SK-N-SH treated with all-trans-retinoic acid at 6 μM for 48 hours (cell line): Measurements from ENCODE around the gene MOV10L1.

Experiments used
- ATAC-seq: fragments of 200-7000 bp; cut with Tn5 transposase; 3 replicates; pipeline ENCODE4 v1.9.1; 2020; ENCODE audit warnings: mild to moderate bottlenecking, moderate library complexity
- ARNTL ChIP-seq: fragments of 450-650 bp; formaldehyde crosslinking; IDR thresholded peaks from 2 replicates; pipeline ENCODE4 v1.5.0; 2020; ENCODE audit warnings: low read depth, mild to moderate bottlenecking, moderate library complexity, borderline replicate concordance
- BACH2 ChIP-seq: fragments of 250-450 bp; sonication (Bioruptor Pico); IDR thresholded peaks from 2 replicates; pipeline ENCODE4 v1.9.0; 2021; ENCODE audit warnings: mild to moderate bottlenecking, borderline replicate concordance
- CSDC2 ChIP-seq: fragments of 250-450 bp; sonication (Bioruptor Pico); IDR thresholded peaks from 2 replicates; pipeline ENCODE4 v1.5.0; 2020; ENCODE audit warnings: mild to moderate bottlenecking, moderate library complexity
- ESRRG ChIP-seq: fragments of 250-450 bp; sonication (Bioruptor Pico); IDR thresholded peaks from 2 replicates; pipeline ENCODE4 v1.6.1; 2021; ENCODE audit warnings: mild to moderate bottlenecking
- GLIS3 ChIP-seq: fragments of 250-450 bp; sonication (Bioruptor Pico); IDR thresholded peaks from 2 replicates; pipeline ENCODE4 v1.5.0; 2020; ENCODE audit warnings: mild to moderate bottlenecking, moderate library complexity
- ISL1 ChIP-seq: fragments of 250-450 bp; sonication (Bioruptor Pico); IDR thresholded peaks from 2 replicates; pipeline ENCODE4 v2.1.2; 2022; ENCODE audit warnings: mild to moderate bottlenecking, moderate library complexity
- OSR1 ChIP-seq: fragments of 250-450 bp; sonication (Bioruptor Pico); IDR thresholded peaks from 2 replicates; pipeline ENCODE4 v1.8.0; 2022; ENCODE audit warnings: moderate library complexity, mild to moderate bottlenecking, inconsistent platforms
- PPARA ChIP-seq: fragments of 250-450 bp; sonication (Bioruptor Pico); IDR thresholded peaks from 2 replicates; pipeline ENCODE4 v1.5.0; 2020; ENCODE audit warnings: mild to moderate bottlenecking, borderline replicate concordance
- RARB ChIP-seq: fragments of 250-450 bp; sonication (Bioruptor Pico); IDR thresholded peaks from 2 replicates; pipeline ENCODE4 v1.8.0; 2021; ENCODE audit warnings: mild to moderate bottlenecking, moderate library complexity
- SNAI2 ChIP-seq: fragments of 250-450 bp; sonication (Bioruptor Pico); IDR thresholded peaks from 2 replicates; pipeline ENCODE4 v1.5.0; 2020; ENCODE audit warnings: mild to moderate bottlenecking, moderate library complexity
- TCF4 ChIP-seq: fragments of 250-450 bp; sonication (Bioruptor Pico); IDR thresholded peaks from 2 replicates; pipeline ENCODE4 v1.8.0; 2021; ENCODE audit warnings: mild to moderate bottlenecking, moderate library complexity, borderline replicate concordance
- ZC3H10 ChIP-seq: fragments of 250-450 bp; sonication (Bioruptor Pico); IDR thresholded peaks from 2 replicates; pipeline ENCODE4 v1.5.1; 2021; ENCODE audit warnings: mild to moderate bottlenecking, moderate library complexity
- ZFP3 ChIP-seq: fragments of 250-450 bp; sonication (Bioruptor Pico); IDR thresholded peaks from 2 replicates; pipeline ENCODE4 v1.5.0; 2020; ENCODE audit warnings: mild to moderate bottlenecking, moderate library complexity
- ZNF70 ChIP-seq: fragments of 450-650 bp; formaldehyde crosslinking; IDR thresholded peaks from 2 replicates; pipeline ENCODE4 v1.5.0; 2020; ENCODE audit warnings: mild to moderate bottlenecking, moderate library complexity
- ZNF8 ChIP-seq: fragments of 450-650 bp; formaldehyde crosslinking; IDR thresholded peaks from 2 replicates; pipeline ENCODE4 v1.5.0; 2020; ENCODE audit warnings: mild to moderate bottlenecking, moderate library complexity
- TF ChIP-seq, protein P1 (sequence below): fragments of 250-450 bp; sonication (Bioruptor Pico); IDR thresholded peaks from 2 replicates; pipeline ENCODE4 v1.5.0; 2020; ENCODE audit warnings: mild to moderate bottlenecking, moderate library complexity
- TF ChIP-seq, protein P2 (sequence below): fragments of 250-450 bp; sonication (Bioruptor Pico); IDR thresholded peaks from 2 replicates; pipeline ENCODE4 v1.8.0; 2021; ENCODE audit warnings: low read depth, mild to moderate bottlenecking, moderate library complexity, borderline replicate concordance
- TF ChIP-seq, protein P3 (sequence below): fragments of 250-450 bp; sonication (Bioruptor Pico); IDR thresholded peaks from 2 replicates; pipeline ENCODE4 v1.5.1; 2021; ENCODE audit warnings: mild to moderate bottlenecking, moderate library complexity
- TF ChIP-seq, protein P4 (sequence below): fragments of 250-450 bp; sonication (Bioruptor Pico); IDR thresholded peaks from 2 replicates; pipeline ENCODE4 v1.5.1; 2020; ENCODE audit warnings: low read depth, mild to moderate bottlenecking, moderate library complexity

The MOV10L1 gene

DNA sequence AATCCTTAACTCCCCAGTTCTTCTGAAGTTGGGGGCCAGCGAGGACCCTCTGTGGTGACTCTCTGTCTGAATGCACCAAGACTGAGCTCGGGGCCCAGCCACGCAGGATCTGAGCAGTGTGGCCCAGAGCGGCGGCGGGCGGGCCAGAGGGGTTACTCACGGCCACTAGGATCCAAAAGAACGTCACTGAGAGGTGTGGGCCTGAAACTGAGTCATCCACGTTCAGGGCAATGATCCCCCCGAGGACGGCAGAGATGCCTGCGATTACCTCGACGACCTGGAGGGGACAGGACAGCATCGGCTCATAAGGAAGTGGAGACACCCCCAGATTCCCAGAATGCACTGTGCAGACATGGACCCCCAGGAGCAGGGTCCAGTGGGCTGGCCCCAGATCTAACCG lies 15.8 kb upstream of the MOV10L1 start (continued):
- TF ChIP-seq, protein P1, sequence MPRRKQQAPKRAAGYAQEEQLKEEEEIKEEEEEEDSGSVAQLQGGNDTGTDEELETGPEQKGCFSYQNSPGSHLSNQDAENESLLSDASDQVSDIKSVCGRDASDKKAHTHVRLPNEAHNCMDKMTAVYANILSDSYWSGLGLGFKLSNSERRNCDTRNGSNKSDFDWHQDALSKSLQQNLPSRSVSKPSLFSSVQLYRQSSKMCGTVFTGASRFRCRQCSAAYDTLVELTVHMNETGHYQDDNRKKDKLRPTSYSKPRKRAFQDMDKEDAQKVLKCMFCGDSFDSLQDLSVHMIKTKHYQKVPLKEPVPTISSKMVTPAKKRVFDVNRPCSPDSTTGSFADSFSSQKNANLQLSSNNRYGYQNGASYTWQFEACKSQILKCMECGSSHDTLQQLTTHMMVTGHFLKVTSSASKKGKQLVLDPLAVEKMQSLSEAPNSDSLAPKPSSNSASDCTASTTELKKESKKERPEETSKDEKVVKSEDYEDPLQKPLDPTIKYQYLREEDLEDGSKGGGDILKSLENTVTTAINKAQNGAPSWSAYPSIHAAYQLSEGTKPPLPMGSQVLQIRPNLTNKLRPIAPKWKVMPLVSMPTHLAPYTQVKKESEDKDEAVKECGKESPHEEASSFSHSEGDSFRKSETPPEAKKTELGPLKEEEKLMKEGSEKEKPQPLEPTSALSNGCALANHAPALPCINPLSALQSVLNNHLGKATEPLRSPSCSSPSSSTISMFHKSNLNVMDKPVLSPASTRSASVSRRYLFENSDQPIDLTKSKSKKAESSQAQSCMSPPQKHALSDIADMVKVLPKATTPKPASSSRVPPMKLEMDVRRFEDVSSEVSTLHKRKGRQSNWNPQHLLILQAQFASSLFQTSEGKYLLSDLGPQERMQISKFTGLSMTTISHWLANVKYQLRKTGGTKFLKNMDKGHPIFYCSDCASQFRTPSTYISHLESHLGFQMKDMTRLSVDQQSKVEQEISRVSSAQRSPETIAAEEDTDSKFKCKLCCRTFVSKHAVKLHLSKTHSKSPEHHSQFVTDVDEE (CRISPR knock-in tag) = no peak
- TF ChIP-seq ZC3H10 = no peak

DNA sequence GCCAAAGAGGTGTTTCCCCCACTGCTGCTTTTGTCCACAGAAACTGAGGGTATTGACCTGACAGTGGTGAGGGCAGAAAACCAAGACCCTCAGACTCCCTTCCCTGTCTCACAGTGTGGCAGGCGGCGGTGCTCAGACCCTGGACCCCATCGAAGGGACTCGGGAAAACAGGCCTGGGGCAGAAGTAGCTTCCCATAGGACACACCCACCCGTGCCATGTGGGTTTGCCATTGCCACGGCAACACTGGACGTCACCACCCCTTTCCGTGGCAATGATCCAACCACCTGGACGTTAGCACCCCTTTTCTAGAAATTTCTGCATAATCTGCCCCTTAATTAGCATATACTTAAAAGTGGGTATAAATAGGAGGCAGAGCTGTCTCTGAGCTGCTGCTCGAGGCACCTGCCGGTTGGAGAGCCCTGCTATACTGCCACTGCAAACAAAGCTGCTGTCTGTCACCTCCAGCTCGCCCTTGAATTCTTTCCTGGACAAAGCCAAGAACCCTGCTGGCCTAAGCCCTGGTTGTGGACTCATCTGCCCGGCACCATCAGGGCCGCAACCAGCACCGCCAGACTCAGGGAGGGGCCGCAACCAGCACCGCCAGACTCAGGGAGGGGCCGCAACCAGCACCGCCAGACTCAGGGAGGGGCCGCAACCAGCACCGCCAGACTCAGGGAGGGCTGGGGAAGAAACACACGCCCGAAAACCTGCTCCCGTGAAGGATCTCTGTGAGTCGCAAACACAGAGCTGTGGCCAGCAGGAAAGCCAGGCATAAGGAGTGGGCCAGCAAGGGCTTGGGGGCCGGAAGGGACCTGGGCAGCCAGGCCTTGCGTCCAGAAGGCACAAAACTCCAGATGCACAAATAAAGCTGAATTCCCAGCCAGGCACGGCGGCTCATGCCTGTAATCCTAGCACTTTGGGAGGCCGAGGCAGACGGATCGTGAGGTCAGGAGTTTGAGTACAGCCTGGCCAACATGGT lies 15.0 kb upstream of the MOV10L1 start:
- no peak for ATAC-seq
- TF ChIP-seq ZNF70 (CRISPR knock-in tag) (no peak), TCF4 (no peak), SNAI2 (CRISPR knock-in tag) (no peak), ESRRG (no peak), ZNF8 (CRISPR knock-in tag) (no peak), GLIS3 (no peak), OSR1 (no peak), PPARA (CRISPR knock-in tag) (no peak), ISL1 (CRISPR knock-in tag) (no peak), CSDC2 (CRISPR knock-in tag) (no peak), ZC3H10 (no peak), ZFP3 (CRISPR knock-in tag) (no peak), RARB (CRISPR knock-in tag) (no peak)
- TF ChIP-seq, protein P1 (CRISPR knock-in tag) = no peak
- TF ChIP-seq, protein P2, sequence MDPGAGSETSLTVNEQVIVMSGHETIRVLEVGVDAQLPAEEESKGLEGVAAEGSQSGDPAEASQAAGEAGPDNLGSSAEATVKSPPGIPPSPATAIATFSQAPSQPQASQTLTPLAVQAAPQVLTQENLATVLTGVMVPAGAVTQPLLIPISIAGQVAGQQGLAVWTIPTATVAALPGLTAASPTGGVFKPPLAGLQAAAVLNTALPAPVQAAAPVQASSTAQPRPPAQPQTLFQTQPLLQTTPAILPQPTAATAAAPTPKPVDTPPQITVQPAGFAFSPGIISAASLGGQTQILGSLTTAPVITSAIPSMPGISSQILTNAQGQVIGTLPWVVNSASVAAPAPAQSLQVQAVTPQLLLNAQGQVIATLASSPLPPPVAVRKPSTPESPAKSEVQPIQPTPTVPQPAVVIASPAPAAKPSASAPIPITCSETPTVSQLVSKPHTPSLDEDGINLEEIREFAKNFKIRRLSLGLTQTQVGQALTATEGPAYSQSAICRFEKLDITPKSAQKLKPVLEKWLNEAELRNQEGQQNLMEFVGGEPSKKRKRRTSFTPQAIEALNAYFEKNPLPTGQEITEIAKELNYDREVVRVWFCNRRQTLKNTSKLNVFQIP (CRISPR knock-in tag) = no peak
- TF ChIP-seq, protein P3, sequence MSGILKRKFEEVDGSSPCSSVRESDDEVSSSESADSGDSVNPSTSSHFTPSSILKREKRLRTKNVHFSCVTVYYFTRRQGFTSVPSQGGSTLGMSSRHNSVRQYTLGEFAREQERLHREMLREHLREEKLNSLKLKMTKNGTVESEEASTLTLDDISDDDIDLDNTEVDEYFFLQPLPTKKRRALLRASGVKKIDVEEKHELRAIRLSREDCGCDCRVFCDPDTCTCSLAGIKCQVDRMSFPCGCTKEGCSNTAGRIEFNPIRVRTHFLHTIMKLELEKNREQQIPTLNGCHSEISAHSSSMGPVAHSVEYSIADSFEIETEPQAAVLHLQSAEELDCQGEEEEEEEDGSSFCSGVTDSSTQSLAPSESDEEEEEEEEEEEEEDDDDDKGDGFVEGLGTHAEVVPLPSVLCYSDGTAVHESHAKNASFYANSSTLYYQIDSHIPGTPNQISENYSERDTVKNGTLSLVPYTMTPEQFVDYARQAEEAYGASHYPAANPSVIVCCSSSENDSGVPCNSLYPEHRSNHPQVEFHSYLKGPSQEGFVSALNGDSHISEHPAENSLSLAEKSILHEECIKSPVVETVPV (CRISPR knock-in tag) = no peak
- TF ChIP-seq, protein P4, sequence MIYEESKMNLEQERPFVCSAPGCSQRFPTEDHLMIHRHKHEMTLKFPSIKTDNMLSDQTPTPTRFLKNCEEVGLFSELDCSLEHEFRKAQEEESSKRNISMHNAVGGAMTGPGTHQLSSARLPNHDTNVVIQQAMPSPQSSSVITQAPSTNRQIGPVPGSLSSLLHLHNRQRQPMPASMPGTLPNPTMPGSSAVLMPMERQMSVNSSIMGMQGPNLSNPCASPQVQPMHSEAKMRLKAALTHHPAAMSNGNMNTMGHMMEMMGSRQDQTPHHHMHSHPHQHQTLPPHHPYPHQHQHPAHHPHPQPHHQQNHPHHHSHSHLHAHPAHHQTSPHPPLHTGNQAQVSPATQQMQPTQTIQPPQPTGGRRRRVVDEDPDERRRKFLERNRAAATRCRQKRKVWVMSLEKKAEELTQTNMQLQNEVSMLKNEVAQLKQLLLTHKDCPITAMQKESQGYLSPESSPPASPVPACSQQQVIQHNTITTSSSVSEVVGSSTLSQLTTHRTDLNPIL (CRISPR knock-in tag) = no peak

DNA sequence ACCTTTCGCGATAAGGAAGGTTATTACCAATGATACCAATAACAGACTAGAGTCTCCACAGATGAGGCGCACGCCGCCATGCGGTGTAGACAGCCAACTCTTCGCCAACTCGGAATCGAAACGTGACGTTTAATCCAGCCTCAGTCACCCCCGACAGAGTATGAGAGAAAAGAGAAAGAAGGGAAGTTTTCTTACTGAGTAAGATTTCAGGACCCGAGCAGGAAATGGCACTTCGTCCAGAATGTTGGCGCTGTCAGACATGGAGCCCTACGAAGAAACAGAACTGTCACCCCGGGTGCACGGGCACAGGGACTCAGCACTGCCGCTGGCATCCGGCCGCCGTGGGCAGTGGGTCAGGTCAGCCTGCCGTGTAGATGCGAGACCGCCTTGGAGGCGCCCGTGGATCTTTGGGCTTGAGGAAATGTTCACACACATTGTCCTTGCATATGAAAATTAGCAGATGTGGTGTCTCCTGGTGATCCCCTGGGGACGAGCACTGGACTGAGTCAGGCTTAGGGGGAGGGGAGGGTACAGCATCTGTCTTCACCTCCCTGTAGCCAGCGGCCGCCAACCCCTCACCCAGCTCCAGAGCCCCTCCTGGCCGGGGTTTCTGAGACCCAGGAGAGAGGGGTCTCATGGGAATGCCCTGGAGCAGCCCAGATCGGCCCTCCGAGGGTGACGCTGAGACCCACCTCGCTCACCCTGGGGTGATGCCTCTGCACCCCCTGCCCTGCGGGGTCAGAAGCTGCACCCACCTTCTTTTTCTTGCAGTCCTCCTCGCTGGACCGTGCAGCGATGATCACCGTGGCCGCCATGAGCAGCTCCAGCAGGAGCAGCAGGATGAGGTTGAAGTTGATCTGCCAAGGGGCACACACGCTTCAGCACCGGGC lies 12.9 kb upstream of the MOV10L1 start:
- no peak for TF ChIP-seq BACH2 (CRISPR knock-in tag)
- TF ChIP-seq ZC3H10 = no peak
- no peak for TF ChIP-seq TCF4
- no peak for TF ChIP-seq ARNTL (CRISPR knock-in tag)
- no peak for TF ChIP-seq OSR1
- no peak for TF ChIP-seq ESRRG
- no peak for TF ChIP-seq CSDC2 (CRISPR knock-in tag)
- ATAC-seq = no peak
